GM19043 (cell line): ENCODE results near the gene SDK1.

Source experiments
- ATAC-seq: cut with Tn5 transposase; IDR thresholded peaks from one replicate; pipeline ENCODE4 v1.9.1; 2021; ENCODE audit warnings: low read depth; ENCODE audit not compliant: unreplicated experiment

The SDK1 gene

GRCh38 chr7:3501671-3502070, 200.6 kb downstream of the SDK1 start:
- no peak for ATAC-seq

- no peak for ATAC-seq
These were observed 203.3 kb downstream of the SDK1 start for GRCh38 chr7:3504384-3504783.

GRCh38 chr7:3510101-3511020, 209.3 kb downstream of the SDK1 start:
- ATAC-seq: no peak

- no peak for ATAC-seq
These were observed 216.3 kb downstream of the SDK1 start for GRCh38 chr7:3517344-3517743.

GRCh38 chr7:3518546-3518945, 217.5 kb downstream of the SDK1 start:
- ATAC-seq: no peak

GRCh38 chr7:3520206-3520605, 219.2 kb downstream of the SDK1 start:
- no peak for ATAC-seq

GRCh38 chr7:3527496-3528124, 226.6 kb downstream of the SDK1 start:
- no peak for ATAC-seq

GRCh38 chr7:3533040-3533439, 232.0 kb downstream of the SDK1 start:
- ATAC-seq: no peak

GRCh38 chr7:3537210-3537875, 236.3 kb downstream of the SDK1 start:
- no peak for ATAC-seq

GRCh38 chr7:3538041-3538440, 237.0 kb downstream of the SDK1 start:
- no peak for ATAC-seq

GRCh38 chr7:3540456-3541220, 239.6 kb downstream of the SDK1 start:
- no peak for ATAC-seq

- no peak for ATAC-seq
These were observed 243.2 kb downstream of the SDK1 start for GRCh38 chr7:3544202-3544601.

GRCh38 chr7:3548815-3549214, 247.8 kb downstream of the SDK1 start:
- no peak for ATAC-seq

- ATAC-seq: no peak
These were observed 248.5 kb downstream of the SDK1 start for GRCh38 chr7:3549601-3550000.

- ATAC-seq: no peak
These were observed 250.5 kb downstream of the SDK1 start for GRCh38 chr7:3551536-3551935.

GRCh38 chr7:3552499-3552898, 251.4 kb downstream of the SDK1 start:
- no peak for ATAC-seq

- ATAC-seq: no peak
These were observed 257.3 kb downstream of the SDK1 start for GRCh38 chr7:3558400-3558799.

- no peak for ATAC-seq
These were observed 258.2 kb downstream of the SDK1 start for GRCh38 chr7:3559278-3559677.

- ATAC-seq: no peak
These were observed 259.4 kb downstream of the SDK1 start for GRCh38 chr7:3560495-3560894.

GRCh38 chr7:3561932-3562331, 260.9 kb downstream of the SDK1 start:
- ATAC-seq: no peak

- no peak for ATAC-seq
These were observed 263.2 kb downstream of the SDK1 start for GRCh38 chr7:3564231-3564630.
